HEK293 (cell line): Measurements from ENCODE around the gene PRDM10.

ENCODE experiments used
- CTCF ChIA-PET: fragments of 350-600 bp; formaldehyde crosslinking; extraction: SDS; loops from one replicate; lab custom pipeline; 2021; ENCODE audit warnings: antibody characterized with exemption; lab: Yijun Ruan, JAX
- POLR2A ChIA-PET: fragments of 300-600 bp; formaldehyde crosslinking; extraction: SDS; loops from one replicate; lab custom pipeline; 2020; ENCODE audit warnings: antibody characterized with exemption, inconsistent platforms; lab: Yijun Ruan, JAX
- H3K27ac ChIP-seq: fragments of 200-500 bp; sonication (Bioruptor generic); 2 replicates; pipeline ENCODE4 v1.5.1; 2014; ENCODE audit warnings: low read depth, low read length, control low read depth, inconsistent platforms; ENCODE audit errors: extremely low read depth
- H3K36me3 ChIP-seq, 2 experiments: fragments of 200-500 bp in 1 of 2; sonication (Bioruptor generic) in 1 of 2; 1 replicate in 1 of 2; 2 replicates in 1 of 2; pipeline ENCODE4 v1.5.1; 2014 to 2017; ENCODE audit warnings: inconsistent platforms in 2 of 2, low read length in 2 of 2; ENCODE audit not compliant: control insufficient read depth in 2 of 2, insufficient read depth in 1 of 2
- H3K4me1 ChIP-seq: fragments of 200-500 bp; sonication (Bioruptor generic); 2 replicates; pipeline ENCODE4 v1.5.1; 2014; ENCODE audit warnings: mild to moderate bottlenecking, low read length, inconsistent platforms; ENCODE audit not compliant: control insufficient read depth, insufficient read depth
- H3K4me3 ChIP-seq: 2 replicates; pipeline ENCODE4 v1.5.1; 2011; ENCODE audit warnings: low read depth, mild to moderate bottlenecking, control low read depth, low read length, moderate library complexity
- H3K9me3 ChIP-seq: fragments of 200-500 bp; sonication (Bioruptor generic); 2 replicates; pipeline ENCODE4 v1.5.1; 2014; ENCODE audit warnings: low read depth, low read length, inconsistent platforms; ENCODE audit not compliant: control insufficient read depth, insufficient read depth
- HOXD13 ChIP-seq: sonication (generic); formaldehyde crosslinking; IDR thresholded peaks from 2 replicates; pipeline ENCODE4 v1.8.0; 2022; ENCODE audit warnings: missing genetic modification reagents, borderline replicate concordance
- ZFP41 ChIP-seq: fragments of 450-650 bp; formaldehyde crosslinking; IDR thresholded peaks from 2 replicates; pipeline ENCODE4 v1.5.1; 2016; ENCODE audit warnings: missing biosample characterization, missing genetic modification characterization, borderline replicate concordance
- ZNF138 ChIP-seq: fragments of 450-650 bp; formaldehyde crosslinking; IDR thresholded peaks from 2 replicates; pipeline ENCODE4 v1.5.1; 2016; ENCODE audit warnings: missing biosample characterization, missing genetic modification characterization, borderline replicate concordance
- ZNF155 ChIP-seq: fragments of 450-650 bp; formaldehyde crosslinking; IDR thresholded peaks from 2 replicates; pipeline ENCODE4 v1.5.1; 2016; ENCODE audit warnings: missing biosample characterization, missing genetic modification characterization
- ZNF211 ChIP-seq: fragments of 450-650 bp; formaldehyde crosslinking; IDR thresholded peaks from 2 replicates; pipeline ENCODE4 v1.5.1; 2016; ENCODE audit warnings: low read depth, missing biosample characterization, missing genetic modification characterization
- ZNF391 ChIP-seq: fragments of 450-650 bp; formaldehyde crosslinking; IDR thresholded peaks from 2 replicates; pipeline ENCODE4 v1.5.1; 2016; ENCODE audit warnings: low read depth, missing biosample characterization, missing genetic modification characterization, borderline replicate concordance
- ZNF394 ChIP-seq: fragments of 450-650 bp; formaldehyde crosslinking; IDR thresholded peaks from 2 replicates; pipeline ENCODE4 v1.5.1; 2016; ENCODE audit warnings: missing biosample characterization, missing genetic modification characterization, mild to moderate bottlenecking, moderate library complexity, borderline replicate concordance
- ZNF416 ChIP-seq: fragments of 450-650 bp; formaldehyde crosslinking; IDR thresholded peaks from 2 replicates; pipeline ENCODE4 v1.5.1; 2016; ENCODE audit warnings: missing biosample characterization, missing genetic modification characterization
- ZNF433 ChIP-seq: fragments of 450-650 bp; formaldehyde crosslinking; IDR thresholded peaks from 2 replicates; pipeline ENCODE4 v1.5.1; 2016; ENCODE audit warnings: missing biosample characterization, missing genetic modification characterization, low read depth
- ZNF513 ChIP-seq: fragments of 450-650 bp; IDR thresholded peaks from 2 replicates; pipeline ENCODE4 v1.5.1; 2018; ENCODE audit warnings: missing biosample characterization, missing genetic modification characterization
- ZNF529 ChIP-seq: fragments of 450-650 bp; formaldehyde crosslinking; IDR thresholded peaks from 2 replicates; pipeline ENCODE4 v1.5.1; 2017; ENCODE audit warnings: missing genetic modification characterization, missing biosample characterization; ENCODE audit not compliant: insufficient replicate concordance
- ZNF610 ChIP-seq: fragments of 450-650 bp; formaldehyde crosslinking; IDR thresholded peaks from 2 replicates; pipeline ENCODE4 v1.5.1; 2016; ENCODE audit warnings: missing biosample characterization, missing genetic modification characterization, borderline replicate concordance
- ZNF624 ChIP-seq: fragments of 450-650 bp; formaldehyde crosslinking; IDR thresholded peaks from 2 replicates; pipeline ENCODE4 v1.5.1; 2017; ENCODE audit warnings: missing biosample characterization, missing genetic modification characterization
- ZNF660 ChIP-seq: fragments of 450-650 bp; IDR thresholded peaks from 2 replicates; pipeline ENCODE4 v1.5.1; 2018; ENCODE audit warnings: missing biosample characterization, mild to moderate bottlenecking, missing genetic modification characterization
- ZNF701 ChIP-seq: fragments of 450-650 bp; formaldehyde crosslinking; IDR thresholded peaks from 2 replicates; pipeline ENCODE4 v1.5.1; 2016; ENCODE audit warnings: missing biosample characterization, missing genetic modification characterization
- ZNF76 ChIP-seq: fragments of 450-650 bp; formaldehyde crosslinking; IDR thresholded peaks from 2 replicates; pipeline ENCODE4; 2016; ENCODE audit warnings: low read depth, missing biosample characterization, missing genetic modification characterization, borderline replicate concordance
- ZNF768 ChIP-seq: fragments of 450-650 bp; formaldehyde crosslinking; IDR thresholded peaks from 2 replicates; pipeline ENCODE4 v1.5.1; 2018; ENCODE audit warnings: missing biosample characterization, mild to moderate bottlenecking, missing genetic modification characterization
- TF ChIP-seq, protein P1 (sequence below): fragments of 450-650 bp; formaldehyde crosslinking; IDR thresholded peaks from 2 replicates; pipeline ENCODE4 v1.5.1; 2016; ENCODE audit warnings: missing biosample characterization, missing genetic modification characterization
- TF ChIP-seq, protein P2 (sequence below): fragments of 450-650 bp; formaldehyde crosslinking; IDR thresholded peaks from 2 replicates; pipeline ENCODE4 v1.5.1; 2016; ENCODE audit warnings: missing biosample characterization, missing genetic modification characterization
- TF ChIP-seq, protein P3 (sequence below): fragments of 450-650 bp; formaldehyde crosslinking; IDR thresholded peaks from 2 replicates; pipeline ENCODE4 v1.5.1; 2016; ENCODE audit warnings: missing biosample characterization, missing genetic modification characterization
- TF ChIP-seq, protein P4 (sequence below): fragments of 450-650 bp; formaldehyde crosslinking; IDR thresholded peaks from 2 replicates; pipeline ENCODE4 v1.5.1; 2016; ENCODE audit warnings: missing biosample characterization, missing genetic modification characterization

Gene PRDM10

GRCh38 chr11:129938764-129939163, 63.9 kb downstream of the PRDM10 start (continued):
- TF ChIP-seq, protein P1, sequence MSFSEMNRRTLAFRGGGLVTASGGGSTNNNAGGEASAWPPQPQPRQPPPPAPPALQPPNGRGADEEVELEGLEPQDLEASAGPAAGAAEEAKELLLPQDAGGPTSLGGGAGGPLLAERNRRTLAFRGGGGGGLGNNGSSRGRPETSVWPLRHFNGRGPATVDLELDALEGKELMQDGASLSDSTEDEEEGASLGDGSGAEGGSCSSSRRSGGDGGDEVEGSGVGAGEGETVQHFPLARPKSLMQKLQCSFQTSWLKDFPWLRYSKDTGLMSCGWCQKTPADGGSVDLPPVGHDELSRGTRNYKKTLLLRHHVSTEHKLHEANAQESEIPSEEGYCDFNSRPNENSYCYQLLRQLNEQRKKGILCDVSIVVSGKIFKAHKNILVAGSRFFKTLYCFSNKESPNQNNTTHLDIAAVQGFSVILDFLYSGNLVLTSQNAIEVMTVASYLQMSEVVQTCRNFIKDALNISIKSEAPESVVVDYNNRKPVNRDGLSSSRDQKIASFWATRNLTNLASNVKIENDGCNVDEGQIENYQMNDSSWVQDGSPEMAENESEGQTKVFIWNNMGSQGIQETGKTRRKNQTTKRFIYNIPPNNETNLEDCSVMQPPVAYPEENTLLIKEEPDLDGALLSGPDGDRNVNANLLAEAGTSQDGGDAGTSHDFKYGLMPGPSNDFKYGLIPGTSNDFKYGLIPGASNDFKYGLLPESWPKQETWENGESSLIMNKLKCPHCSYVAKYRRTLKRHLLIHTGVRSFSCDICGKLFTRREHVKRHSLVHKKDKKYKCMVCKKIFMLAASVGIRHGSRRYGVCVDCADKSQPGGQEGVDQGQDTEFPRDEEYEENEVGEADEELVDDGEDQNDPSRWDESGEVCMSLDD (tag by site-specific recombination): no peak
- TF ChIP-seq ZNF394: no peak
- no peak for TF ChIP-seq ZNF391 (tag by site-specific recombination)
- no peak for TF ChIP-seq ZFP41 (tag by site-specific recombination)
- no peak for TF ChIP-seq ZNF610
- TF ChIP-seq ZNF529 (tag by site-specific recombination): no peak
- no peak for TF ChIP-seq HOXD13 (CRISPR knock-in tag)
- TF ChIP-seq ZNF433 (tag by site-specific recombination): no peak
- no peak for TF ChIP-seq ZNF76

DNA sequence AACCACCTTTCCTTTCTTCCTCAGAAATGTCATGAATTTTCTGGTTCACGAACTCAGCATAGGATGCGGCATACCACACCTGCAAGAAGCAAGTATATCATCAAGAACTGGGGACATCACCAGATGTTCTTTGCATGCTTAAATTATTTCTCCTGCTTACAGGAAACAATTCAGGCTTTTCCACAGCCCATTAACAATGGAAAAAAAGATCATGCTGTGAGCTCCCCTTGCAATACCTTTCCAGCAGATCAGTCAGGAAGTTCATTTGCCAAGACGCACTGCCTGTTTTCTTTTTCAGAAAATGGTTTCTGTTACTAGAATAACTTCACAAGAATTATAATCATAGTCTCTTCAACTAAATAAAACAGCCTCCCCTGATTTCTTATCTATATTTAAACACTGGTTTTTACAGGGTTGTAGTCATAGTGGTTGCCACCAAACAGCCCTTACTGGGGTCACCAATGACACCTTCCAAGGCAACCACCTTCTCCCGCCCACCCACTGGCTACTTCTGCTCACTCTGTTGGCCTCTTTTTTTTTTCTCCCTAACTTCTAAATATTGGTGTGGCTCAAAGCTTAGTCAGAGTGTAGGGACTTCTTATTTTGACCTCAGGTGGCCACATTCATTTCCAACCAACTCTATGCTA, 64.9 kb downstream of the PRDM10 start:
- no peaks in the 10 kb centered on the region for H3K4me1 ChIP-seq
- CTCF ChIA-PET: interaction anchor here (0.7 kb wide), 1 partner anchor 15 kb away, joined by 3 read pairs; no protein-coding TSS in a partner anchor
- TF ChIP-seq, protein P2, sequence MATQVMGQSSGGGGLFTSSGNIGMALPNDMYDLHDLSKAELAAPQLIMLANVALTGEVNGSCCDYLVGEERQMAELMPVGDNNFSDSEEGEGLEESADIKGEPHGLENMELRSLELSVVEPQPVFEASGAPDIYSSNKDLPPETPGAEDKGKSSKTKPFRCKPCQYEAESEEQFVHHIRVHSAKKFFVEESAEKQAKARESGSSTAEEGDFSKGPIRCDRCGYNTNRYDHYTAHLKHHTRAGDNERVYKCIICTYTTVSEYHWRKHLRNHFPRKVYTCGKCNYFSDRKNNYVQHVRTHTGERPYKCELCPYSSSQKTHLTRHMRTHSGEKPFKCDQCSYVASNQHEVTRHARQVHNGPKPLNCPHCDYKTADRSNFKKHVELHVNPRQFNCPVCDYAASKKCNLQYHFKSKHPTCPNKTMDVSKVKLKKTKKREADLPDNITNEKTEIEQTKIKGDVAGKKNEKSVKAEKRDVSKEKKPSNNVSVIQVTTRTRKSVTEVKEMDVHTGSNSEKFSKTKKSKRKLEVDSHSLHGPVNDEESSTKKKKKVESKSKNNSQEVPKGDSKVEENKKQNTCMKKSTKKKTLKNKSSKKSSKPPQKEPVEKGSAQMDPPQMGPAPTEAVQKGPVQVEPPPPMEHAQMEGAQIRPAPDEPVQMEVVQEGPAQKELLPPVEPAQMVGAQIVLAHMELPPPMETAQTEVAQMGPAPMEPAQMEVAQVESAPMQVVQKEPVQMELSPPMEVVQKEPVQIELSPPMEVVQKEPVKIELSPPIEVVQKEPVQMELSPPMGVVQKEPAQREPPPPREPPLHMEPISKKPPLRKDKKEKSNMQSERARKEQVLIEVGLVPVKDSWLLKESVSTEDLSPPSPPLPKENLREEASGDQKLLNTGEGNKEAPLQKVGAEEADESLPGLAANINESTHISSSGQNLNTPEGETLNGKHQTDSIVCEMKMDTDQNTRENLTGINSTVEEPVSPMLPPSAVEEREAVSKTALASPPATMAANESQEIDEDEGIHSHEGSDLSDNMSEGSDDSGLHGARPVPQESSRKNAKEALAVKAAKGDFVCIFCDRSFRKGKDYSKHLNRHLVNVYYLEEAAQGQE (tag by site-specific recombination): no peak
- TF ChIP-seq ZNF660 (tag by site-specific recombination): no peak
- TF ChIP-seq, protein P3, sequence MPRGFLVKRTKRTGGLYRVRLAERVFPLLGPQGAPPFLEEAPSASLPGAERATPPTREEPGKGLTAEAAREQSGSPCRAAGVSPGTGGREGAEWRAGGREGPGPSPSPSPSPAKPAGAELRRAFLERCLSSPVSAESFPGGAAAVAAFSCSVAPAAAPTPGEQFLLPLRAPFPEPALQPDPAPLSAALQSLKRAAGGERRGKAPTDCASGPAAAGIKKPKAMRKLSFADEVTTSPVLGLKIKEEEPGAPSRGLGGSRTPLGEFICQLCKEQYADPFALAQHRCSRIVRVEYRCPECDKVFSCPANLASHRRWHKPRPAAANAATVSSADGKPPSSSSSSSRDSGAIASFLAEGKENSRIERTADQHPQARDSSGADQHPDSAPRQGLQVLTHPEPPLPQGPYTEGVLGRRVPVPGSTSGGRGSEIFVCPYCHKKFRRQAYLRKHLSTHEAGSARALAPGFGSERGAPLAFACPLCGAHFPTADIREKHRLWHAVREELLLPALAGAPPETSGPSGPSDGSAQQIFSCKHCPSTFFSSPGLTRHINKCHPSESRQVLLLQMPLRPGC (tag by site-specific recombination): no peak
- no peak for TF ChIP-seq ZNF155 (tag by site-specific recombination)
- H3K4me3 ChIP-seq: no peak overlapping the region
- H3K9me3 ChIP-seq: no peaks in the 10 kb centered on the region
- H3K27ac ChIP-seq: no peak overlapping the region
- peaks cover 0 to 23% of the 10 kb centered on the region in 2 experiments; a peak in 1 of 3 replicates for H3K36me3 ChIP-seq
- POLR2A ChIA-PET: no interaction called here

DNA sequence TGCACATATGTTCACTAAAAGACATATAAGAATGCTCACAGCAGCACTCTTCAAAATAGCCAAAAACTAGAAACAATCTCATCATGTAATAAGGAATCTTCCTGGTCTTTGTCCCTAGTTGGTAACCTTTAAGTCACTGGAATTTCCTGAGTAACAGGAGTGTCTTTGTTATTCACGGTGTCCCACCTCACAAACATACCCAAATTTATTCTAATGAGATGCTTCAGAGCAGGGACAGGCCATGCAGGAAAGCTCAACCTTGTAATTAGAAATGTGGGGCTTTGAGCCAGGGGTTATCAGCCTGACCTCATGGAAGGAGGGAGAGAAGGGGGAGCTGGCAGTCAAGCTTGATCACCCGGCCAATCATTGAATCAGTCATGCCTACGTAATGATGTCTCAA, 66.9 kb downstream of the PRDM10 start:
- Histone ChIP-seq H3K4me3 (no peak overlapping the region), H3K27ac (no peak overlapping the region), H3K4me1 (no peaks in the 10 kb centered on the region), H3K9me3 (no peaks in the 10 kb centered on the region), H3K36me3 (peaks cover 0 to 14% of the 10 kb centered on the region in 2 experiments; a peak in 2 of 3 replicates)
- CTCF ChIA-PET: interaction anchor here (0.7 to 1.3 kb wide), 3 partner anchors 12 to 54 kb away, joined by 3 read pairs; no protein-coding TSS in a partner anchor
- POLR2A ChIA-PET: no interaction called here
- TF ChIP-seq ZNF138 (tag by site-specific recombination) (no peak), ZNF211 (tag by site-specific recombination) (no peak), ZNF768 (tag by site-specific recombination) (no peak), ZNF155 (tag by site-specific recombination) (no peak), ZNF513 (tag by site-specific recombination) (no peak), ZNF416 (tag by site-specific recombination) (no peak), ZNF624 (tag by site-specific recombination) (no peak), ZNF701 (no peak)
- TF ChIP-seq, protein P4, sequence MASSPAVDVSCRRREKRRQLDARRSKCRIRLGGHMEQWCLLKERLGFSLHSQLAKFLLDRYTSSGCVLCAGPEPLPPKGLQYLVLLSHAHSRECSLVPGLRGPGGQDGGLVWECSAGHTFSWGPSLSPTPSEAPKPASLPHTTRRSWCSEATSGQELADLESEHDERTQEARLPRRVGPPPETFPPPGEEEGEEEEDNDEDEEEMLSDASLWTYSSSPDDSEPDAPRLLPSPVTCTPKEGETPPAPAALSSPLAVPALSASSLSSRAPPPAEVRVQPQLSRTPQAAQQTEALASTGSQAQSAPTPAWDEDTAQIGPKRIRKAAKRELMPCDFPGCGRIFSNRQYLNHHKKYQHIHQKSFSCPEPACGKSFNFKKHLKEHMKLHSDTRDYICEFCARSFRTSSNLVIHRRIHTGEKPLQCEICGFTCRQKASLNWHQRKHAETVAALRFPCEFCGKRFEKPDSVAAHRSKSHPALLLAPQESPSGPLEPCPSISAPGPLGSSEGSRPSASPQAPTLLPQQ (tag by site-specific recombination): no peak
- TF ChIP-seq, all 188 proteins: peak for 0
